Endothelial cell of umbilical vein (primary cell): ENCODE results near the gene MTREX. TPM values are rescaled to one million over a fixed set of nuclear protein-coding genes. Genes with fewer than 3 reads are reported as not detected.

Experiments used
- BruUV-seq: library from RNA; stranded (reverse); fragments of 400-500 nt; replicated peaks from 2 replicates; lab custom pipeline; 2021; lab: Mats Ljungman, UMichigan
- CTCF ChIA-PET: fragments of 300-600, 350-600 bp; sonication (Branson Sonifier 250); formaldehyde crosslinking; loops from one replicate; lab custom pipeline; 2021; ENCODE audit warnings: antibody characterized with exemption, inconsistent platforms; lab: Charles Lee
- POLR2A ChIA-PET: fragments of 300-600, 350-600 bp; sonication (Branson Sonifier 250); formaldehyde crosslinking; loops from one replicate; lab custom pipeline; 2021; ENCODE audit warnings: antibody characterized with exemption, inconsistent platforms; lab: Charles Lee
- DNase-seq: peaks from one replicate; pipeline ENCODE4 v3.0.0-alpha.2; 2011; ENCODE audit warnings: low read depth, low spot score
- FAIRE-seq: peaks from 2 replicates; lab custom pipeline; 2011; peaks lifted over from hg19 to GRCh38; lab: Jason Lieb, UNC
- H2AFZ ChIP-seq: 2 replicates; pipeline ENCODE4 v1.6.0; 2012; ENCODE audit warnings: low read depth, low read length, control low read depth, inconsistent platforms
- H3K27ac ChIP-seq: 2 replicates; pipeline ENCODE4 v1.5.1; 2011; ENCODE audit warnings: low read depth, mild to moderate bottlenecking, control low read depth, low read length, moderate library complexity; ENCODE audit not compliant: insufficient read depth
- H3K27me3 ChIP-seq, 2 experiments: 2 replicates each; pipeline versions ENCODE4 v1.6.0 to v1.6.1; 2011; ENCODE audit warnings: low read length in 2 of 2, mixed read lengths in 1 of 2; ENCODE audit not compliant: control insufficient read depth in 2 of 2, insufficient read depth in 2 of 2
- H3K36me3 ChIP-seq, 2 experiments: 2 replicates in 1 of 2; 3 replicates in 1 of 2; pipeline ENCODE4 v1.5.1; 2011; ENCODE audit warnings: low read length in 2 of 2, mild to moderate bottlenecking in 1 of 2, moderate library complexity in 1 of 2; ENCODE audit not compliant: control insufficient read depth in 2 of 2, insufficient read depth in 2 of 2; ENCODE audit errors: extremely low read depth in 1 of 2
- H3K4me1 ChIP-seq: 3 replicates; pipeline ENCODE4 v1.5.1; 2011; ENCODE audit warnings: mild to moderate bottlenecking, low read length; ENCODE audit not compliant: control insufficient read depth, insufficient read depth; ENCODE audit errors: extremely low read depth
- H3K4me2 ChIP-seq: 2 replicates; pipeline ENCODE4 v1.6.1; 2011; ENCODE audit warnings: low read length, control low read depth, mixed read lengths; ENCODE audit not compliant: insufficient read depth
- H3K4me3 ChIP-seq, 3 experiments: fragments of 200-600 bp in 1 of 3; sonication (generic), shearing (Covaris generic) in 1 of 3; replicated peaks in 1 of 3; 2 replicates each; pipeline ENCODE4 v1.5.1; 2011 to 2016; ENCODE audit warnings: control low read depth in 3 of 3, low read length in 3 of 3, mild to moderate bottlenecking in 2 of 3, inconsistent platforms in 1 of 3, low read depth in 1 of 3, moderate library complexity in 1 of 3; ENCODE audit not compliant: insufficient read depth in 1 of 3
- H3K79me2 ChIP-seq: 2 replicates; pipeline ENCODE4 v1.6.0; 2012; ENCODE audit warnings: low read length, inconsistent platforms; ENCODE audit not compliant: control insufficient read depth, insufficient read depth
- H3K9ac ChIP-seq: replicated peaks from 2 replicates; pipeline ENCODE3; 2011; ENCODE audit warnings: low read length, control low read depth; ENCODE audit not compliant: insufficient read depth; ENCODE audit errors: extremely low read depth
- H3K9me1 ChIP-seq: replicated peaks from 3 replicates; pipeline ENCODE4 v1.6.0; 2011; ENCODE audit warnings: mild to moderate bottlenecking, low read length; ENCODE audit not compliant: control insufficient read depth, insufficient read depth; ENCODE audit errors: extremely low read depth
- H3K9me3 ChIP-seq: replicated peaks from 2 replicates; pipeline ENCODE4 v1.5.1; 2012; ENCODE audit warnings: low read length, inconsistent platforms; ENCODE audit not compliant: control insufficient read depth, insufficient read depth
- H4K20me1 ChIP-seq: replicated peaks from 2 replicates; pipeline ENCODE3; 2011; ENCODE audit warnings: mild to moderate bottlenecking, low read length; ENCODE audit not compliant: control insufficient read depth, insufficient read depth; ENCODE audit errors: extremely low read depth
- CTCF ChIP-seq, 2 donors: IDR thresholded peaks; 1 replicate in 1 of 2; 2 replicates in 1 of 2; pipeline ENCODE4 v1.5.1; 2011; ENCODE audit warnings: low read length in 2 of 2, mild to moderate bottlenecking in 2 of 2, moderate library complexity in 2 of 2, control low read depth in 1 of 2, inconsistent platforms in 1 of 2, low read depth in 1 of 2; ENCODE audit not compliant: insufficient read depth in 1 of 2; ENCODE audit errors: extremely low read depth in 1 of 2
- EZH2 ChIP-seq: IDR thresholded peaks from 2 replicates; pipeline ENCODE4 v1.6.1; 2012; ENCODE audit warnings: borderline replicate concordance, low read depth, mild to moderate bottlenecking, moderate library complexity, low read length, inconsistent platforms; ENCODE audit not compliant: severe bottlenecking
- FOS ChIP-seq: IDR thresholded peaks from 2 replicates; pipeline ENCODE4 v1.6.1; 2011; ENCODE audit warnings: mild to moderate bottlenecking, low read length, moderate library complexity, borderline replicate concordance; ENCODE audit not compliant: insufficient read depth
- GATA2 ChIP-seq: IDR thresholded peaks from 2 replicates; pipeline ENCODE4 v1.7.0; 2011; ENCODE audit warnings: low read depth, mild to moderate bottlenecking, moderate library complexity, mixed read lengths, low read length; ENCODE audit not compliant: insufficient read length, insufficient read depth
- MAX ChIP-seq: IDR thresholded peaks from 2 replicates; pipeline ENCODE4 v1.6.1; 2011; ENCODE audit not compliant: insufficient read depth, insufficient read length
- MYC ChIP-seq: IDR thresholded peaks from one replicate; pipeline ENCODE4 v1.6.1; 2011; ENCODE audit warnings: mild to moderate bottlenecking, low read depth, low read length
- dilution Hi-C: fragments of 300-500 bp; cut with MboI; formaldehyde crosslinking; loops from one replicate; pipeline ENCODE4 v1.15.0; 2019; ENCODE audit warnings: low sequenced_read_pairs; ENCODE audit not compliant: extremely low pct_ligation_motif_present
- intact Hi-C: fragments of 100-400 bp; cut with micrococcal nuclease; formaldehyde crosslinking; loops from one replicate; pipeline ENCODE4 v1.10.0; 2022
- polyA plus RNA-seq, 4 experiments: library from polyadenylated mRNA; depleted of rRNA in 3 of 4; stranded (reverse) in 3 of 4; unstranded in 1 of 4; fragments of >200 nt; gene quantifications; 2 replicates each; pipeline versions ENCODE4 v1.2.1 to v1.2.3, GENCODE V29; 2011 to 2012; ENCODE audit warnings: missing spikeins in 1 of 4
- total RNA-seq: library from RNA; stranded (reverse); gene quantifications from 2 replicates; pipeline ENCODE4 v1.2.3, GENCODE V29; 2021

Gene MTREX
- total and polyA plus RNA-seq, 2 donors (not counting 3 experiments of a cell fraction or from before 2014, with no cell fraction given) = 9.8 to 76.3 TPM

- Histone ChIP-seq H3K4me1 (no peaks in the 10 kb centered on the region), H3K79me2 (peaks cover 34% of the 10 kb centered on the region), H3K9me3 (no peaks in the 10 kb centered on the region), H3K4me2 (no peak overlapping the region), H3K9me1 (no peaks in the 10 kb centered on the region), H3K9ac (no peak overlapping the region), H2AFZ (no peak overlapping the region), H3K27me3 (no peaks in the 10 kb centered on the region), H3K27ac (no peak overlapping the region), H3K4me3 (no peak overlapping the region), H3K36me3 (peaks cover 0 to 8% of the 10 kb centered on the region in 2 experiments), H4K20me1 (no peaks in the 10 kb centered on the region)
- dilution Hi-C loops (no loop called here), intact Hi-C loops (no loop called here)
- ChIA-PET POLR2A (interaction anchor here (0.6 kb wide), 1 partner anchor 281 kb away, joined by 3 read pairs; no protein-coding TSS in a partner anchor), CTCF (interaction anchor here (0.7 to 1.0 kb wide), 2 partner anchors 353 to 573 kb away, joined by 3 read pairs; no protein-coding TSS in a partner anchor)
- no TSS peak for BruUV-seq
- TF ChIP-seq MYC = no peak
- TF ChIP-seq EZH2 = no peak
- no peak for TF ChIP-seq CTCF (IDR thresholded peaks at IDR 0.05; ENCODE audit: extremely low read depth in 1 of 2, insufficient read depth in 1 of 2, low read depth in 1 of 2, low read length in 2 of 2)
- TF ChIP-seq FOS = no peak
- no peak for TF ChIP-seq MAX
- no peak for TF ChIP-seq GATA2
- DNase-seq (no peak), FAIRE-seq (no peak)
Observed at GRCh38 chr5:55338810-55339243, 31.0 kb downstream of the MTREX start.
